ENCODE data around the gene MGMT.

The MGMT gene

DNA sequence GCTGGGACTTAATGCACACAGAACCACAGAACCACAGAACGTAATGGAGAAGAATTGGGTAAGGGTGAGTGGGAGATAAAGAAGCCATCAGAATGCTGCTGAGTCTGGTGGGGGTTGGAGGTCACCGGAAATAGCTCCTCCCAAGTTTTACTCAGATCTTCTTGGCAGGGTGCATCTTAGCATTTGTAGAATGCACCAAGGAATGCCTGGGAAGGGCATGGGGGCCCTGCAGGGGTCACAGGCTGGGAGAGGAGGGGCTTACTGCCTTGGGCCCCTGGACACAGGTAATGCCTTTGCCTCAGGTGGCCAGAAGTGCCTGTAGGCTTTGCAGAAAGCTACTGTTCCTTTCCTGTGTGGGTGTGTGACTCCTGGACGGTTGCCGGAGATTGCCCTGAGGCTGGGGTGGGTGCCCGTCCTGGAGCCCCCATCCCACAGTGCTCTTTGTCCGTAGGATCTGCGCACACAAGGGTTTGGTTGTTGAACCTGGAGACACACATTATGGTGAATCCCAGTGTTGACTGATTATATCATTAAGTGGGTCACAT lies 55.1 kb downstream of the MGMT start:
- DNase-seq: no peak

DNA sequence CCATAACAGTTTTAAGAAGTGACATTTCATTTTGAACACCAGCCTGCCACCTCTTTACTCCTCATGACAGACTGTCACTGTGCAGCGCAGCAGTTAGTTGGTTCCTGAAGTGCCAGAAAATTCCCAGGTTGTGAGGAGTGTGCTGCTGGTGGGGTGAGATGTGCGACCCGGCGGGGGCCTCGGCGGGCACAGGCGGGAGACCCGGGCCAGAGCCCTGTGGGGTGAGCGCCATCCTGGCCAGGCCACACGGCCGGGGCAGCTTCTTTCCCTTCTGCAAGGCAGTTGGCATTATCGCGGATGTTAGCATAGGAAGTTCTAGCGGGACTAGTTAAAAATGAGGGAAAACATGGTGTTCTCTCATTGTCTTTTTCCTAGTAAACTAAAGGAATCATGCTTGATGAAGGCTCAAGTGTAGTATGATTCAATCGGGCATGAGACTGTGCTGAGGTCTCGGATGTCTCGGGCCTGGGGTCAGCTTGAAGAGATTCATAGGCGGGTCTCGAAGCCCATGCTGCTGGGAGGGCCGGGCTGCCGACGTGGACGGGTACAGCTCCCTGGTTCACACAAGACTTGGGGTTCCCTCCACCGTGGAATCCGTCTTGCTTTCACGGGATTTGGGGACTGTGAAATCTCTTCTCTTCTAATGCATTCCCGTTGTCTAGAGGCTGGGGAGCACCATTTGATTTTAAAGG lies 56.1 kb downstream of the MGMT start:
- no peak for DNase-seq

DNA sequence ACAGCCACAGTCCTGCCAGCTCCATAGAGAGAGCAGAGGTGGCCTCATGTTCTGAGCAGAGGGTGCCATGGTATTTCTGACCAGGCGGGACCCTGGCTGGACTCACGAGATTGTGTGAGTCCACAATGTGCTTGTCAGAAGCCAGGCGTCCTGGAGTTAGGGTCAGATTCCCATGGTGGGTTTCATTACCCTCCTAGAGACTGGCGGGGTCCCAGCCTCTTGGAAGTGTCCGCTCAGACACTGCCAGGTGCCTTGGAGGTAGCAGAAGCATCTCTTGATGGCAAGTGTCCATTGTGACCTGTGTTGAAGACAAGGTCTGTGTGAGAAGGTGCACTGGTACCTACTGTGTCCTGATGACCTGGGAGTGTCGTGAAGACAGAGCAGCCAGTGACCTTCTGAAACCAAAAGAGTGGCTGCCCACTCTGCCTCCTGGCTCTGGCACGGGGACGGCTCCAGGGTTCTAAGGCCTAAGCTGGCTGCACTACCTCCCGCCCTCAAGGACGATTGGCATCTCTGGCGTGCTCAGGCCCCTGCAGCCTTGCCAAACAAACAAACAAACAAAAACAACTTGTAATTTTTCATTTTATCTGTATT lies 56.8 kb downstream of the MGMT start:
- no peak for DNase-seq

DNA sequence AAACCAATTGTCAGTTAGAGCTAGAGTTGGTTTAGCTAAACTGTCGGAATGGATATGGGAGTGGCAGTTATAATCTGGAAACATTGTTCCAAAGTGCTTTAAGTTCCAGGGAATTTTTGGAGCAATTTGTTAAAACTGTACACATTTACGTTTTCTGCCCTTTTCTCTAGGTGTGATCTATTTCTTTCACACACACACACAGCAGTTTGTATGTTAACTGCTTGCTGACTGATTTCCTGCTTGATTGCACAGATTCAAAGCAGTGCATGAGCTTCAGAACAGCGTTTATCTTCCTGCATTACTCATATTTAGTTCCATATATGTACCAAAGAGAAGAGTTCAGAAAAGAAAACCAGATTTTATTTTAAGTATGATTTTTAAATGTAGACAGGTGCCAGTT lies 57.9 kb downstream of the MGMT start:
- no peak for DNase-seq

DNA sequence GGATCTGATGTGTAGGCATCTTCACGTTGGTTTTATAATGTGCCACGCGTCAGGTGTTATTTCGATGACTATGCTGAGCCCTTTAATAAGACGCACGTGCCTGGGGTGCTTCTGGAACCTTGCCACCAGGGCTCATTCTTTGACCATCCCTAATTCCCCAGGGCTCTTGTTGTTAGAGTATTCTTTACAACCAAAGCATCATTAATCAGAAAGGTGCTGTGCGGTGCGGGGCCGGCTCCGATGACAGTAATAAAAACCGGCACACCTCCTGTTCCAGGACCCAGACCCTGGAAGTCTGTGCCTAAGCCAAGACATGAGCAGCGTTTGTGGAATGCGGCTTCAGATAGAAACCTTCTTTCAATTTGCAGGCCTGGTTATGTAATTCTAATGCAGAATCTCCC lies 58.4 kb downstream of the MGMT start:
- DNase-seq: no peak

DNA sequence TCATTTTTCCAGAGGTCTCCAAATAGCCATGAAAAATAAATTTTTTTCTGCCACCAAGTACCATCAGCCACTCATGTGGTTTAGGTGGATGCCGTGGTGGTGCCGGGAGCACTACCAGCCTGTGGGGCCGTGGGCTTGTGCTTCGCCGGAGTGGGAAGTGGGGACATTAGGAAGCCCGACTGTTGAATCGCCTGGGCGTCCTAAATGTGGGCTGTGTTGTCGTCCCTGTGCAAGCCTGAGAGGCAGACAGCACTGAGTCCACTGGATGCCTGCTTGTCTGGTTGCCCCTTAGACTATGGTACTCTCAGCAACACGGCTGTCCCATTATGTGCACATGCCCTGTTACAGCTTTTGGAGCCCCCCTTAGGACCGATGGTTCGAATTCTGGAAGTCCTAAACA lies 59.9 kb downstream of the MGMT start:
- no peak for DNase-seq

DNA sequence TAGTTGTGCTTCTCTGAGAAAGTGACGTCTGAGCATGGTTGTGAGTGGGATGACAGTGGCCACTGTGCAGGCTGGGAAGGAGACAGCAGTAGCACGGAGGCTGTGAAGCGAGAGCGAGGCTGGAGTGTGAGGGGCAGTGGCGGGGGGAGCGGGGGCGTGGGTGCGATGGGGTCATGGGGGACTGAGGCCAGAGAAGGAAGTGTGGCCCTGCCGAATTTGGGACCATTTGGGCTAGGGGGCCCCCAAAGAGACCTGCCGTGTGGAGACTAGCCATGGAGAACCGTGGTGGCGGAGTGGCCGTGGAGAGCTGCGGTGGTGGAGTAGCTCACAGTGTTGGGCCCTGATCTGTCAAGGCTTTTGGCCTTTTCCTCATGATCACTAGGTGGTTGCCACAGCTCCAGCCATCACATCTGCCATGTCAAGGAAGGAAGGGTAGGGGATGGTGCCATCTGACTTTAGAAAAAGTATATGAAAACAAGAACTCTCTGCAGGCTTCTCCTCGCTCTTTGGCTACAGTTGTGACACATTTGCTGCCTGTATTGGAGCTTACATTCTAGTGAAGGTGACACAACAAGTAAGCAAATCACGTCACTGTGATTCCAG lies 61.4 kb downstream of the MGMT start:
- DNase-seq: no peak

DNA sequence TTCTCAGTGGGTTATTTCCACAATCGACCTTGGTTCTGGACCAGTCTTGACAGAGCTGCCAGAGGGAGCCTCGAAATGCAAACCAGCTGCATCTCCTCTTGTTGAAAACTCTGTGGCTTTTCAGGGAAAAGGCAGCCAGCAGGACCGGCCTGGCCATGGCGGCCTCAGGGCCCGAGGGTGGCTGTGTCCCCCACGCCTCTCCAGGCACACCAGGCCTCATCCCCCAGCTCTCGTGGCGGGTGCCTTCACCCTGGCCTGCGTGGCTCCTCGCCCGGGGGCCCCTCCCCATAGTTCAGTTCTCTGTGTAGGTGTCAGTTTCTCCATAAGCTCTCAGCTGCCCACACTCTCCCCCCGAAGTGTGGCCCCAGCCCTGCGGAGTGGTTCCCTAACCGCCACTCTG lies 63.5 kb downstream of the MGMT start:
- DNase-seq: no peak

DNA sequence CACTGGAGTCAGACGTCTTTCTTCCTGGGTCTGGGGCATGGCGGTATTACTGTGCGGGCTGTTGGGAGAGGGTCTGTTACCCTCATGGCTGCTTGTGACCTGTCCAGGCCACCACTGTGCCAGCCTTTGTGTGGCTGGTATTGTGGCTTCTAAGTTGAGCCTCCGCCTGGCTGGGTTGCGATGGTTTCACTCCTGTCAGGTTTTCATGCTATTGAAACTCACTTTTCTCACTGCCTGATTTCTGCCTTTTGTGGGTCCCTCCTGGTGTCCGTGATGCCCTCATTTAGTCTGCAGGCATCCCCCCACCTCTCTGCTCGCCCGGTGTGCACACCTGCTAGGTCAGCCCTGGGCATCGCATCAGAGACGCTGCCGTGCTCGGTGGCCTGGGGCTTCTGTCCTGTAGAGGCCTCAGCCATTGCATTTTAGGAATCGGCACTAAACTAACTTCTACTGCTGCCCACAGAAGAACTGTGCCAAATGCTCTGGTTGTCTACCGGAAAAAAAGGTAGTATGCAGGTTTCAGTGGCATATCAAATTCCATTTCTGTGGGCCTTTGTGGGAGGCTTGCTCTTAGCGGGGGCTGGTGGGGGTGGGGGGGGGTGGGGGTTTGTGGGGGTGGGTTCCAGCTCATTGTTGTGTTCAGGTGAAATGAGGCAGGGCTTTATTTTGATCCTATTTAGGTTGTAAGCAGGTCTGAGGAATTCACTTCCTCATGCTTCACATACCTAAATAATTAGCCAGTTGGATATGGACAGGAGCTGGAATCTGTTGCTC lies 64.3 kb downstream of the MGMT start:
- DNase-seq: no peak

DNA sequence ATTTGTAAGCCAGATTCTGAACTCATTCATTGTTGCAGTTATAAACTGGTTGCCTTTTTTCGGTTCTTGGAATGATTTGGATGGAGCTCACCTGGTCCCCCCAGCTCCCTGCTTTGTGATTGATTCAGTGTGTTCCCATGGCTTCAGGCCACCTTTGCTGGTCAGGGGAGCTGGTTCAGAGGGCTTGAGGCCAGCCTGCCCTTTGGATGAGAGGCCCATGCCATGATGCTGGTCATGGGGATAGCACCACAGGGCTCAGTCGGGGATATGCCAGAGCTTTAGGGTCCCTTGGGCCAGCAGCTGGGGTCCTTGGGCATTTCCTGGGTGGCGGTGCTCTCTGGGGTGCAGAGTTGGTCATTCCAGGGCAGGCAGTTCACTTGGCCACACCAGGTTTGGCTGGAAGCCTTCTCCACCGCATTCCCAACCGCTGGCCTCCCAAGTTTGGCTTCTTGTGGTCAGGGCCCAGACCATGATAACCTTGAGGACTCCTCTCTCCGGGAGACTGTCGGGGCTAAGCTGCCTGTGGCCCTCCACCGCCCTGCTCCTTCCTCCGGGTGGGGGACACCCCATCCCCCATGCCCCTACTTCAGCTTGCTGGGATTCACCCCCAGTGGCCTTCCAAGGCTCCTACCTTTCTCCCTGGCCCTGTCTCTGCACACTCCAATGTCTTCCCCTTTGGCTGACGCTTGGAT lies 65.1 kb downstream of the MGMT start:
- DNase-seq: no peak

DNA sequence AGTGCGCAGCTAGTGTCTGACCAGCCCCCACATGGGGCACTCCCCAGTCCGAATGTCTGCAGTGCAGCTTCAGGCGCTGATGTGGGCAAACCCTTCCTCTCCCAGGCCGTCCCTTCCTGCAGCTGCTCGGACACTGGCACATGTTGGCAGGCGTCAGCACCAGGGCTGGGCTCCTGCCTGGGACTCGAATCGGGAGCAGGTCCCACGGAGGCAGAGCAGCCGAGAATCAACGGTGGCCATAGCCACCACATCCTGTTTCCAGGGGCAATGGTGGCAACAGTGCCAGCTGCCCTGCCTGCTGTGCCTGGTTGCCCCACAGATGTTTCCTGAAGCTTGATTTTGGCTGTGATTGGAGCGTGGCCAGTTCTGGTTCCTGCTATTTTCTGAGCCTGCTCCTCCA lies 65.8 kb downstream of the MGMT start:
- DNase-seq: peak; percentile 29

DNA sequence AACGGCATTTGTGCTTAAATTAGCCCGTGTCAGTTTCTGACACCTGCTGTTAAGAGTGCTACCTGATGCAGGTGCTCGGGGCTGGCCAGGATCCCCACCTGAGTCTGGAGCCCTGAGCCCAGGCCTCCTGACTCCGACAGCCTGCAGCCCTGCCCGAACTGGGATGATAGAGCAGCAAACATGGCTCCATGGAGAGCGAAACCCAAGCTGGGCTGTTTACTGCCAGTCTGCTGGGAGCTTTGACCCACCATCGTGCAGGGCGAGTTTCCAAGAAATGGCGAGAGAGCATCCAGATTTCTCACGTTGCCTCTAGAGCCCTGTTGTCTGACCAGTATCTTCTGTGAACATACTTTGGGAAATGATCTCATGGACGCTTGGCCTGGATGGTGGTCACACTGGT lies 66.2 kb downstream of the MGMT start:
- DNase-seq: no peak

DNA sequence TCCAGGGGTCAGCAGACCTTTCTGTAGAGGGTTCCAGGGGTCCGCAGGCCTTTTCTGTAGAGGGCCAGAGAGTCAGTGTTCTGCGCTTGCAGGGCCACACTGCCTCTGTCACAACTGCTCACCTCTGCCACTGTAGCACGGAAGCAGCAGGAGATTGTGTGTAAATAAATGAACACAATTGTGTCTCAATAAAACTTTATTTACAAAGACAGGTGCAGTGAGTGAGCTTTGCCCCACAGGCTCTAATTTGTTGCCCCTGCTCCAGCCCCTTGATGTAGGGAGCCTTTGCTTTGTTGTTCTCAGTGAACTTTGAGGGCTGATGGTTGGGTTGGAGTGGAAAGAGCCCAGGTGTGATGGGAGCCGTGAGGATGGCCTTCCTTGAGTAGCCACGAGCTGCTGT lies 67.8 kb downstream of the MGMT start:
- no peak for DNase-seq

DNA sequence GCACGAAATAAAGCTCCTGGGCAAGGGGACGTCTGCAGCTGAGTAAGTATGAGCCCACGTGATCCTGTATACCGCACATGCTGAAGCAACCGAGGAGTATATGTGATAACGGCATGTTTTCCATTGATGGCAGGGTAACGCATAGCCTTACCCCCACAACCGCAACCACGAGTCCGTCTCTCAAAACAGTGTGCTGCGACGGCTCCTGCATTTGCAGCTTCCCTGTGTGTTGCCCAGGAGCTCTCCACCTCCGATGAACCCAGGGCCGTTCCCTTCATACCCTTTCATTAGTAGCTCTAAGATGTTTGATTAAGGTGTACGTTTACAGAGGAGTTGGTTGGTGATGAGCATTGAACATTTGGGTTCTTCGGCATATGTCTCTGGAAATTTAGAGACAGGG lies 69.3 kb downstream of the MGMT start:
- DNase-seq: no peak

DNA sequence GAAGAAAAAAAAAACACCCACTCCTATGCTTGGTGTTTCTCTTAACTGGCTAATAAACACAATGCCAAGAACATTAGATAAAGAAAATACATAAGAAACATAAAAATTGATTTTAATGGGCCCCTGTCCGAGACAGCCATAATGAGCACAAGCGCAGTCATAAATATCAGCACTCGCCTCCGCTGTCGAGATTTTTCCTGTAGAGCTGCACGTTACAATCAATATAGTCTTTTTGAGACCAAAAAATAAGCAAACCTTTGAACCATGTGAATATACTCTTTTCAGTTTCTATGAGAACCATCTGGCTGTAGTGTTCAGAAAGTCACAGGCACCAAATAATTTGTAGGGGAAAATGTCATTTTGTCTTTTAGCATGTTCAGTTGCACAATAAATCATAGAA lies 70.1 kb downstream of the MGMT start:
- no peak for DNase-seq

DNA sequence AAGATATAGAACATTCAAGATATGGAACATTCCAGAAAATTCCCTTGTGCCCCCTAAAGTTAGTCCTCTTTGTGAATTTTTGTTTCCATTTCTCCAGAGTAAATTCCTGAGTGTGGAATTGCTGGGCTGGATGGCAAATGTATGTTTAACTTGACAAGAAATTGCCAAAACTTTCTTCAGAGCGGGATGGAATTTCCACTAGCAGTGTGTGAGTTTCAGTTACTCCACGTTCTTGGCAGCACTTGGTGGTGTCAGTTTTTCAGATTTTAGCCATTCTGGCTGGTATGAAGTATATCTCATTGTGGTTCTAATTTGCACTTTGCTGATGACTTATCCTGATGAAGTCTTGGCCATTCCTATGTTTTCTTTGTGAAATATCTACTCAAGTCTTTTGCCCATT lies 71.2 kb downstream of the MGMT start:
- no peak for DNase-seq

DNA sequence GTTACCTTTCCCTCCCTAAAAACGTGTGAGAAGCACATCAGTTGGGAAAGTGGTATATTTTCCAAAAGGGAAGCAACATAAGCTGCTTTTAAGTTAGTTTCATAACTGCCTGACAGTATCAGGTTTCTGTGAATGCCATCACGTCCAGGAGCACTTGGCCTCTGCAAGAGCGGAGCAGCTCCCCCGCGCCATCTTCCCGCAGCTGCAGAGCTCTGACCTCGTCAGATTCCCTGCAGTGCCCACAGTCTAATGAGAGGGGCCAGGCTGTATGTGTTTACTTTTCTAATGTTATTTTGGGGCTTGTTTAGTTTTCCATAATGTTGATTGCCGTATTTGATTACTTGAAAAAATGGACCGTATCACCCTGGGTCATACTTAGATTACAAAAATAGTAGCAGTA lies 74.2 kb downstream of the MGMT start:
- no peak for DNase-seq

DNA sequence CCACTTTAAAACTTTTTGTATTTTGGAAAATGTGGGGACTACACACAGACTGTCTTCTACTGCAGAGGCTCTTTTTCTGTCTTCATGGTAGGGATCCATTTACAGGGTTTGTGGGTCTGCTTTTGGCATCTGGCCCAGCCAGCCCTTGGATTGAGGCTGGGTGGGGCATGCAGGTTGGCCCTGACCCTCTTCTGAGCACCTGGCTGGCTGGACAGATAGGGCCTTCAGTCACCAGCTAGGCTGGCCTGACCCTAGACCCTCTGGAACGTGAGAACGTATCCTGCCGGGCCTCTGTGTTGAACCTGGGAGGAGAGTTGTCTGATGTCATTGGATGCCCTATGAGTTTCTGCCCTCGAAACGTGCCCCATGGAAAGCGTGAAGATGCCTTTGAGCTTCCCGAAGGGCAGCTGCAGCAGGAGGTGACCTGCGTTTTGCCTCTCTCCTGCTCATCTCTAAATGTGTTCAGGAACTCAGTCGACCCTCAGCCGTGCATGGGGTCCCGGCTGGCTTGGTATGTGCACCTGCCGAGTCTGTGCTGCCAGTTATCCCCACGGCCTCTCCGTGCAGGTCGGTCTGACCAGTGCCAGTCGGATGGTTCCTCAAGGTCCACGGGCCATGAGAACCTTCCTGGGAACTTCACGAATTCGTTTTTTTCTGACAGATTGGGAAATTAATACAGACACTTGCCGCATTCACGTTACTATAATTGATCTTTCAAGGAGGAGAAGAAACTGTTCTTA lies 74.9 kb downstream of the MGMT start:
- no peak for DNase-seq

DNA sequence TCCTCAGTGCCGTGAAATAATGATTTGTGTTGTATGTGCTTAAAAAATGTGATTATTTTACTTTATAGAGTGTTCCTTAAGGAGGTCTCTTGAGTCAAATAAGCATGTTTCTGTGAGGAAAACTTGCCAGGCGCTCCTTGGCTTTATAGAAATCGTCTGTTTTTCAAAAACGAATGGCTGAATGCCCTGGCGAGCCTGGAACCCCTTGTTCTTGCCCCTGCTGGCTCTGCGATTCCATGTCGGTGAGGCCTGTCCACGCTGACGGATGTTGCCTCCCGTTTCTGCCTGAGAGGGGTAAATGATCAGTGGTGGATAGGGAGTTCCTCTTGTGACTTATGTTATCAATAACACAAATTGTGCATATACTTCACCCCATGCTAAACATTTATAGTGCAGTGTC lies 75.5 kb downstream of the MGMT start:
- no peak for DNase-seq

DNA sequence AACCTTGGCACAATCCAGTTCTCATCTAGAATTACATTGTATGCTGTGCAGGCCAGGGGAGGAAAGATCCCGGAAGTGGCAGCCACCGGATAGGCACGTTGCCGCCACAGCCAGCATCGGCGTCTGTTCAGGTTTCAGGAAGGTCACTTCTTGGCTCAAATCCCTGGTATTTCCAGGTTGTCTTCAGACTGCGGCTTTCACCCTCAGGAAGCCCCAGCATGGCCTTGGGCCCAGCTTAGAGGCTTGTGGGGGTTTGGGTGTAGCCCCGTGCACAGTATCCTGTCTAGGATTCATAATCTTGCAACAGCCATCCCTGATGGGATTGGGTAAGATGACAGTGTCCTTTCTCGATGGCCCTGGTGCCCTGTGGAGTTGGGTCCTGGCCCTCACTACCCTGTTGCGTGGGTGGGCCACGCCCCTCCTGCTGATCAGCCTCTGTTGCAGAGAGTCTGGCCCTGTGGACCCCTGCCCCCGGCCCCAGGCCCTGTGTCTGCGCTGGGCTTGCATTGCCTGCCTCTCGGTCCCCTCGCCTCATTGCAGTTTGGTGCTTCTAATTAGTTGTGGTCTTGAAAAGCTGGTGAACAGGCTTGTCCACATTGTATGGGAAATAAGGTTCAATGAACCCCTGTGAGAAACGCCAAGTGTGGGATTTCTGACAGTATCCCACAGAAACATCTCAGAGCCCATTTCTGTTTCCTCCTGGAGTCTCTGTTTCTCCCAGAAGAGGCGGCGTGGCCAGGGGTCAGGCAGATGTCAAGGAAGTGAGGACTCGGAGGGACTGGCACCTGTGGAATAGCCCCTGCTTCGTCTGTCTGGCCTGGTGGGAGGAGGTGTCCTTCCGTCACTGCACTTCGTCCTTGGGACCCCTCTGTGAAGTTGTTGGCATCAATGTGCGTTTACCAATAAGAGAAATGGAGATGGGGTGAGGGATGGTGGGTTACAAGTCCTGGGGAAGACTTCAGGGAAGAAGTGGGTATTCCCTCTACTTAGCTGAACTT lies 77.5 kb downstream of the MGMT start:
- no peak for DNase-seq

DNA sequence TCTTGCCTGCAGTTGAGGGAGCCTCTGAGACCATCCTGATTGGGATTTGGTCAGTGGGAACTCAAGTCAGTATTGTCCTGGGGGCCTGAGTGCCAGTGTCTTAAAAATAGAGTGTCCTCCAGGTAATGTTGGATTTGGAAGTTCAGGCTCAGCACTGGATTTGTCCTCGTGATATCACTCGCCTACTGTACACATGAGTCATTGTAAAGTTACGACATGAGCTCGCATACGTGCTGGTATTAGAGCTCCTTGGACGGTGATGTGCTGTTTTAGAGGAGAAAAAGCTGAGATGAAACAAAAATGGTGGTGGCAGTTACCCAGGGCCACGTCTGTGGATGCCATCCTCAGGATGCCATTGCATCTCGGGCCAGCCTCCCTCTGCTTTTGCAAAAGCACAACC lies 78.2 kb downstream of the MGMT start:
- no peak for DNase-seq

Data from NCI-H2029 (cell line).